Panc1 (cell line): ENCODE measurements around the gene MPIG6B. TPM values are rescaled to one million over a fixed set of nuclear protein-coding genes. Genes with fewer than 3 reads are reported as not detected.

Source experiments
- ATAC-seq: fragments of 200-7000 bp; cut with Tn5 transposase; 2 replicates; pipeline ENCODE4 v1.9.1; 2020; ENCODE audit warnings: mild to moderate bottlenecking, moderate library complexity
- BruUV-seq: library from RNA; stranded (reverse); fragments of 400-500 nt; replicated peaks from 2 replicates; lab custom pipeline; 2021; lab: Mats Ljungman, UMichigan
- CTCF ChIA-PET: fragments of 300-600 bp; sonication (Branson Sonifier 250); formaldehyde crosslinking; loops from one replicate; lab custom pipeline; 2022; ENCODE audit warnings: antibody characterized with exemption; lab: Charles Lee
- POLR2A ChIA-PET: fragments of 300-600 bp; sonication (Branson Sonifier 250); formaldehyde crosslinking; loops from one replicate; lab custom pipeline; 2022; ENCODE audit warnings: antibody characterized with exemption; lab: Charles Lee
- DNase-seq: peaks from one replicate; pipeline ENCODE4 v3.0.0-alpha.2; 2010; ENCODE audit warnings: low read depth, low spot score
- H3K27ac ChIP-seq: 2 replicates; pipeline ENCODE4 v1.5.1; 2011; ENCODE audit warnings: mild to moderate bottlenecking, low read length, inconsistent platforms
- H3K27me3 ChIP-seq: fragments of 200-500 bp; sonication (Bioruptor generic); 2 replicates; pipeline ENCODE4 v1.6.0; 2014; ENCODE audit warnings: low read length, inconsistent platforms; ENCODE audit not compliant: control insufficient read depth, insufficient read depth
- H3K36me3 ChIP-seq: fragments of 200-500 bp; sonication (Bioruptor generic); 2 replicates; pipeline ENCODE4 v1.5.1; 2014; ENCODE audit warnings: inconsistent platforms, mild to moderate bottlenecking, low read length, moderate library complexity; ENCODE audit not compliant: control insufficient read depth, insufficient read depth
- H3K4me1 ChIP-seq: 2 replicates; pipeline ENCODE4 v1.5.1; 2011; ENCODE audit warnings: inconsistent platforms, mild to moderate bottlenecking, low read length, moderate library complexity; ENCODE audit not compliant: control insufficient read depth, insufficient read depth
- H3K4me3 ChIP-seq, 2 experiments: 2 replicates each; pipeline ENCODE4 v1.5.1; 2011 to 2012; ENCODE audit warnings: low read depth in 2 of 2, low read length in 2 of 2, mild to moderate bottlenecking in 2 of 2, inconsistent platforms in 1 of 2, moderate library complexity in 1 of 2
- H3K9me3 ChIP-seq: fragments of 200-500 bp; sonication (Bioruptor generic); 2 replicates; pipeline ENCODE4 v1.5.1; 2014; ENCODE audit warnings: low read depth, mild to moderate bottlenecking, inconsistent platforms, low read length, moderate library complexity; ENCODE audit not compliant: control insufficient read depth, insufficient read depth
- POLR2AphosphoS5 ChIP-seq: IDR thresholded peaks from 2 replicates; pipeline ENCODE4 v1.6.1; 2012; ENCODE audit warnings: mild to moderate bottlenecking, low read depth, low read length, moderate library complexity
- SIN3A ChIP-seq: IDR thresholded peaks from 2 replicates; pipeline ENCODE4 v1.6.1; 2012; ENCODE audit warnings: low read depth, mild to moderate bottlenecking, low read length, moderate library complexity, borderline replicate concordance; ENCODE audit not compliant: insufficient read depth
- TCF7L2 ChIP-seq: IDR thresholded peaks from 2 replicates; pipeline ENCODE4 v1.6.1; 2011; ENCODE audit warnings: mild to moderate bottlenecking, low read depth, low read length, inconsistent platforms
- in situ Hi-C: cut with HindIII; loops from 2 replicates; pipeline ENCODE4 v1.10.0; 2016; ENCODE audit warnings: low sequenced_read_pairs, low pct_unique_long_range_greater_than_20kb
- intact Hi-C: fragments of 100-400 bp; cut with micrococcal nuclease; formaldehyde crosslinking; loops from one replicate; pipeline ENCODE4 v1.10.0; 2022; ENCODE audit not compliant: unreplicated experiment
- total RNA-seq: library from RNA; stranded (reverse); gene quantifications from one replicate; pipeline ENCODE4 v1.2.1, GENCODE V29; 2021; ENCODE audit not compliant: unreplicated experiment
- TF ChIP-seq, protein P1 (sequence below): fragments of 450-650 bp; IDR thresholded peaks from 2 replicates; pipeline ENCODE4 v1.5.1; 2017; ENCODE audit warnings: mild to moderate bottlenecking
- TF ChIP-seq, protein P2 (sequence below), 2 experiments: IDR thresholded peaks; 2 replicates each; pipeline ENCODE4 v1.6.1; 2011 to 2012; ENCODE audit warnings: low read depth in 2 of 2, control low read depth in 1 of 2, low read length in 1 of 2, mild to moderate bottlenecking in 1 of 2, moderate library complexity in 1 of 2; ENCODE audit not compliant: insufficient read depth in 1 of 2

Gene MPIG6B
- total RNA-seq, 1 experiment from 2014 or later, result not detected

- ATAC-seq (peak; percentile 86), DNase-seq (no peak)
- no peaks in the 10 kb centered on the region for H3K9me3 ChIP-seq
- no peaks in the 10 kb centered on the region for H3K36me3 ChIP-seq
- ChIA-PET CTCF (no interaction called here), POLR2A (interaction anchor here (1.8 kb wide), 1 partner anchor 14 kb away, joined by 6 read pairs; no protein-coding TSS in a partner anchor)
- no peaks in the 10 kb centered on the region for H3K27me3 ChIP-seq
- BruUV-seq, result no TSS peak
- TF ChIP-seq, protein P1, sequence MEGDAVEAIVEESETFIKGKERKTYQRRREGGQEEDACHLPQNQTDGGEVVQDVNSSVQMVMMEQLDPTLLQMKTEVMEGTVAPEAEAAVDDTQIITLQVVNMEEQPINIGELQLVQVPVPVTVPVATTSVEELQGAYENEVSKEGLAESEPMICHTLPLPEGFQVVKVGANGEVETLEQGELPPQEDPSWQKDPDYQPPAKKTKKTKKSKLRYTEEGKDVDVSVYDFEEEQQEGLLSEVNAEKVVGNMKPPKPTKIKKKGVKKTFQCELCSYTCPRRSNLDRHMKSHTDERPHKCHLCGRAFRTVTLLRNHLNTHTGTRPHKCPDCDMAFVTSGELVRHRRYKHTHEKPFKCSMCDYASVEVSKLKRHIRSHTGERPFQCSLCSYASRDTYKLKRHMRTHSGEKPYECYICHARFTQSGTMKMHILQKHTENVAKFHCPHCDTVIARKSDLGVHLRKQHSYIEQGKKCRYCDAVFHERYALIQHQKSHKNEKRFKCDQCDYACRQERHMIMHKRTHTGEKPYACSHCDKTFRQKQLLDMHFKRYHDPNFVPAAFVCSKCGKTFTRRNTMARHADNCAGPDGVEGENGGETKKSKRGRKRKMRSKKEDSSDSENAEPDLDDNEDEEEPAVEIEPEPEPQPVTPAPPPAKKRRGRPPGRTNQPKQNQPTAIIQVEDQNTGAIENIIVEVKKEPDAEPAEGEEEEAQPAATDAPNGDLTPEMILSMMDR, result no peak
- 0 out of 2 replicates have a peak, but pooled peaks have one; percentile 33 for TF ChIP-seq POLR2AphosphoS5
- intact Hi-C loops (no loop called here), in situ Hi-C loops (no loop called here)
- H3K27ac ChIP-seq, result no peak overlapping the region
- H3K4me1 ChIP-seq, result 0 out of 2 replicates have a peak, but pooled peaks cover 3% of the 10 kb centered on the region
- no peak overlapping the region for H3K4me3 ChIP-seq
Measured at GRCh38 chr6:31752739-31753319, 29.7 kb downstream of the MPIG6B start.

- BruUV-seq, result no TSS peak
- Histone ChIP-seq H3K36me3 (no peaks in the 10 kb centered on the region), H3K4me3 (no peak overlapping the region), H3K9me3 (no peaks in the 10 kb centered on the region), H3K27ac (no peak overlapping the region), H3K27me3 (no peaks in the 10 kb centered on the region), H3K4me1 (no peaks in the 10 kb centered on the region)
- no peak for TF ChIP-seq TCF7L2
- TF ChIP-seq, protein P1, result no peak
- TF ChIP-seq, protein P2, sequence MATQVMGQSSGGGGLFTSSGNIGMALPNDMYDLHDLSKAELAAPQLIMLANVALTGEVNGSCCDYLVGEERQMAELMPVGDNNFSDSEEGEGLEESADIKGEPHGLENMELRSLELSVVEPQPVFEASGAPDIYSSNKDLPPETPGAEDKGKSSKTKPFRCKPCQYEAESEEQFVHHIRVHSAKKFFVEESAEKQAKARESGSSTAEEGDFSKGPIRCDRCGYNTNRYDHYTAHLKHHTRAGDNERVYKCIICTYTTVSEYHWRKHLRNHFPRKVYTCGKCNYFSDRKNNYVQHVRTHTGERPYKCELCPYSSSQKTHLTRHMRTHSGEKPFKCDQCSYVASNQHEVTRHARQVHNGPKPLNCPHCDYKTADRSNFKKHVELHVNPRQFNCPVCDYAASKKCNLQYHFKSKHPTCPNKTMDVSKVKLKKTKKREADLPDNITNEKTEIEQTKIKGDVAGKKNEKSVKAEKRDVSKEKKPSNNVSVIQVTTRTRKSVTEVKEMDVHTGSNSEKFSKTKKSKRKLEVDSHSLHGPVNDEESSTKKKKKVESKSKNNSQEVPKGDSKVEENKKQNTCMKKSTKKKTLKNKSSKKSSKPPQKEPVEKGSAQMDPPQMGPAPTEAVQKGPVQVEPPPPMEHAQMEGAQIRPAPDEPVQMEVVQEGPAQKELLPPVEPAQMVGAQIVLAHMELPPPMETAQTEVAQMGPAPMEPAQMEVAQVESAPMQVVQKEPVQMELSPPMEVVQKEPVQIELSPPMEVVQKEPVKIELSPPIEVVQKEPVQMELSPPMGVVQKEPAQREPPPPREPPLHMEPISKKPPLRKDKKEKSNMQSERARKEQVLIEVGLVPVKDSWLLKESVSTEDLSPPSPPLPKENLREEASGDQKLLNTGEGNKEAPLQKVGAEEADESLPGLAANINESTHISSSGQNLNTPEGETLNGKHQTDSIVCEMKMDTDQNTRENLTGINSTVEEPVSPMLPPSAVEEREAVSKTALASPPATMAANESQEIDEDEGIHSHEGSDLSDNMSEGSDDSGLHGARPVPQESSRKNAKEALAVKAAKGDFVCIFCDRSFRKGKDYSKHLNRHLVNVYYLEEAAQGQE (IDR thresholded peaks at IDR 0.05; ENCODE audit: insufficient read depth in 1 of 2, low read depth in 2 of 2, low read length in 1 of 2), result no peak
- no peak for TF ChIP-seq POLR2AphosphoS5
- no peak for TF ChIP-seq SIN3A
- ATAC-seq (no peak), DNase-seq (no peak)
- ChIA-PET POLR2A (interaction anchor here (0.6 to 1.2 kb wide), 2 partner anchors 57 to 58 kb away, joined by 3 to 8 read pairs; partner anchors contain the start of genes HSPA1A and HSPA1L), CTCF (no interaction called here)
- intact Hi-C loops, result no loop called here
- in situ Hi-C loops, result no loop called here
Measured at GRCh38 chr6:31758281-31758680, 35.1 kb downstream of the MPIG6B start.
